ENCODE measurements around the gene CD300A.

GRCh38 chr17:74491626-74492025 lies 25.2 kb downstream of the CD300A start:
- TF ChIP-seq POLR2A (IDR thresholded peaks at IDR 0.05) (no peak), CTCF (IDR thresholded peaks at IDR 0.05) (no peak)
